Right hindlimb (tissue), 1 donor: Measurements from ENCODE around the gene KRTAP2-3.
"Not testable (repeated sequence)": the region's sequence is repeated elsewhere in the genome, so short reads cannot be mapped to it uniquely, and the experiment has no call there.

ENCODE experiments used
- DNase-seq: peaks from one replicate; pipeline ENCODE4 v3.0.0-alpha.2; 2018

Gene KRTAP2-3, protein sequence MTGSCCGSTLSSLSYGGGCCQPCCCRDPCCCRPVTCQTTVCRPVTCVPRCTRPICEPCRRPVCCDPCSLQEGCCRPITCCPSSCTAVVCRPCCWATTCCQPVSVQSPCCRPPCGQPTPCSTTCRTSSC

DNA sequence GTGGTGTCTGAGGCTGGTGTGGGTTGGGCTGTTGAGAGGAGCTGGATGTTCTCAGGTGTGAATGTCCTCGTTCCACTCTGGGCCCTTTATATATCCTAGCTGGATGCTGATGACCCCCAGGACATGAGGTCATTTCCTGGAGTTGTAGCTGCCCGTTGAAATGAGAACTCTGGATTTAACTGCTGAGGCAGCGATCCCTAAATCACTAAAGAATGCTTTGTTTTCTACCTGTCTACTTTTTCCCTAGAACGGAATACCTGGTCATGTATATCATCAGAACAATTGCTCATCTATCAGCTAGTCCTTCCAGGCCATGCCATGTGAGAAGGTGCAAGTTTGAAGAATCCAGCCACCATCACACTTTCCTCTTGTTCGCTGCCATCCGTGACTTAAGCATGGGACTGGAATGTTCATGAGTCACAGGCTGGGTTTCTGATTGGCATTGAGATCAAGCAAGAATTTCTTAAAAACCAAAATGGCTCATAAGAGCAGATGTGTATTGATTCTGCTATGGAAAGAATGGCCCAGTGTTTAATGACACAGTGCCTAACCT is at the start of gene KRTAP2-3:
KRTAP2-3 (minus strand) TSS at position 63 of the 553 bp plus-strand sequence. CDS start 64 bp downstream, outside the sequence.
- no peak for DNase-seq

DNA sequence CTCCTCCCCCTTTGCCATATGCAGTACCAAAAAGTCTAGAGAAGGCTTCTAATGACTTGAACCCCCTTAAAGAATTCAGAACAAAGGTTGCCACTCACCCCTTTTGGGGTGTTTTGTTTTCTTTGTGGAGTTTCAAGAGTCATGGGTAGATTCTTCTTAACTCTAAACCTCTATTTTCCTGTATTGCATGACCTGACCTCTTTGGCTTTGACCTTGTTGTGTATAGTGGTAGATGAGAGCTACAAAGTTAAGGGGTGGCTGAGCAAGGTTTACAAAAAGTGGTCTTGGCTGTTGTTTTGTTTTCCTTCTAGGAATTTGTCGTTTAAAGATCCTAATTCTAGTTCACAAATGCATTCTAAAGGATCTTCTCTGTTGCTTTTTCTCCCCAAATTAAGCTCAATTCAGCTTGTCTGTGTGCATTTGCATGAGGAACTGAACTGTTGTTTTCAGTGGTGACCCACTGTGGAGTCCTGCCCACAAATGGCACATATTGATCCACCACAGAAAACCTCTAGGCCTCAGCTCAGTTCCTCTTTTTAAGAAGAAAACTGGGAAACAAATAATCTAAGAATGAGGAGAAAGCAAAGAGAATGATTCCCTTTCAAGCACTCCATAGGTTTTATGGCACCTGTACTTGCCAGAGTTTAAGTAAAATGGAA is 48.9 kb upstream of the KRTAP2-3 start:
- DNase-seq: not testable (repeated sequence)

DNA sequence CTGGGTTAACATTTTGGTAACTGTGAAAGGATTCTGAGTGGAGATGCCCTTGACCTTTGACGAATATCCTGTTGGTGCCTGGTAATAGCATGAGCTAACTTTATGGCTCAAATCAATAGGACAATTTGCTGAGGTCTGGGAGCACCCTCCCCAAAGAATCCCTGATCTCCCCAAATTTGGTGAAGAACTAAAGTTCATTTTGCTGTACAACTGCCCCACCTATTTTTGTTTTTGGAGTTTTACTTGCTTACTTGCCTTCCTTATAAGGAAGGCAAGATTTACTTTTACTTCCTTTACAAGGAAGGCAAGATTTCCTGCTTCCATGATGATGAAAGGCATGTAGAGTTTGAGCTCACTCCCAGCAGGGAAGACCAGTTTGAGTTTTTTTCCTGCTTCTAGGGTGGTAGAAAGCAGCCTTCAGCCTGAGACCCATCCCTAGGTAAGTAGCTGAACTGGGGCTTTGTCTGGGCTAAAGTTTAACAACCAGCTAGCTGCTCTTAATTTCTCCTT is 48.1 kb upstream of the KRTAP2-3 start:
- DNase-seq: no peak

DNA sequence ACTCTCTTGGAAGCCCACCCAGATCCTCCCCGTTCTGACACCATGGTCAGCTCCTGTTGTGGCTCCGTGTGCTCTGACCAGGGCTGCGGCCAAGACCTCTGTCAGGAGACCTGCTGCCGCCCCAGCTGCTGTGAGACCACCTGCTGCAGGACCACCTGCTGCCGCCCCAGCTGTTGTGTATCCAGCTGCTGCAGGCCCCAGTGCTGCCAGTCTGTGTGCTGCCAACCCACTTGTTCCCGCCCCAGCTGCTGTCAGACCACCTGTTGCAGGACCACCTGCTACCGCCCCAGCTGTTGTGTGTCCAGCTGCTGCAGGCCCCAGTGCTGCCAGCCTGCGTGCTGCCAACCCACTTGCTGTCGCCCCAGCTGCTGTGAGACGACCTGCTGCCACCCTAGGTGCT is 45.4 kb upstream of the KRTAP2-3 start, which contains the start of gene KRTAP4-9:
KRTAP4-9 (plus strand) TSS at position 43 of the 400 bp plus-strand sequence; CDS start at position 43, 0 bp downstream.
- DNase-seq: not testable (repeated sequence)

DNA sequence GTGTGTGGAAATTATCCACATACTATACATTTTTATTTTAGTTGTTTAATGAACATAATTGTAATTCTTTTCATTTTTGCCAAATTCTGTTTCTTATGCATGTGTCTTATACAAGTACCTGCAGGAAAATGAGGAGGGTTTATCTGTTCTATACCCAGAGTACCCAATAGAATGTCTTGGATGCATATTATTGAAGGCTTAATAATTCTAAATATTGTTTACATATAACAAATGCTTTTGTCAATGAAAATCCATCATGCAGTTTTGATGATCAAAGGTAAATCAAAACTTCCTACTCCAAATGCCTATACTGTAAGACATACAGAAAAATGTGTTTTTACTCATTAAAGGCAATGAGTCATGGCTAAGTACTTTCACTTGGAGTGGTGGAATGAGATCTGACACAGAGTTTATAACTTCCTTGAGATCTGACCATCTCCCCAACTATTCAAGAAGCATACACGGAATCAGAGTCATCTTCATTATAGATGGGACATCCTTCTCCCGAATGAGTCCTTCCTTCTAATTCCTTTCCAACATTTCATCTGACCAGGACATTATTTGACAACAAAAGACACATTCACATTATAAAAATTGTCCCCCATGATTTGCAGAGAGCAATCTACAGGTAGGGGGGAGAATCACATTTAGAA is 44.6 kb upstream of the KRTAP2-3 start:
- not testable (repeated sequence) for DNase-seq

DNA sequence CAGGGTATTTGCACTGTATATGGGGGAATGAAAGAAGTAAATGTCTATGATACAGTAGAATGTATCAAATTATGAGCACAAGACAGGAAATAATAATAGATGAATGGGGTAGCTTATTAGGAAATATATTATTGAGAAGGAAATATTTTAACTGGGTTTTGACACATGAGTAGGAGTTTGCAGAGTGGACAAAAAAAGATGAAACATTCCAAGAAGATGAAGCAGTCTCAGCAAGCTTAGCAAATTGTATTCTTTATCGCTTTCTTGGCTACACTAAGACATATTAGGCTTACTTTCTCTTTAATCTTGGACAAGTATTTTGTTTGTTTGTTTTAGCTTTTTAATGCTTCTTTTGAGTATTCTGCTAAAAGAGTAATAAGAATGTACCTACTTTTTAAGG is 44.0 kb upstream of the KRTAP2-3 start:
- DNase-seq: no peak

DNA sequence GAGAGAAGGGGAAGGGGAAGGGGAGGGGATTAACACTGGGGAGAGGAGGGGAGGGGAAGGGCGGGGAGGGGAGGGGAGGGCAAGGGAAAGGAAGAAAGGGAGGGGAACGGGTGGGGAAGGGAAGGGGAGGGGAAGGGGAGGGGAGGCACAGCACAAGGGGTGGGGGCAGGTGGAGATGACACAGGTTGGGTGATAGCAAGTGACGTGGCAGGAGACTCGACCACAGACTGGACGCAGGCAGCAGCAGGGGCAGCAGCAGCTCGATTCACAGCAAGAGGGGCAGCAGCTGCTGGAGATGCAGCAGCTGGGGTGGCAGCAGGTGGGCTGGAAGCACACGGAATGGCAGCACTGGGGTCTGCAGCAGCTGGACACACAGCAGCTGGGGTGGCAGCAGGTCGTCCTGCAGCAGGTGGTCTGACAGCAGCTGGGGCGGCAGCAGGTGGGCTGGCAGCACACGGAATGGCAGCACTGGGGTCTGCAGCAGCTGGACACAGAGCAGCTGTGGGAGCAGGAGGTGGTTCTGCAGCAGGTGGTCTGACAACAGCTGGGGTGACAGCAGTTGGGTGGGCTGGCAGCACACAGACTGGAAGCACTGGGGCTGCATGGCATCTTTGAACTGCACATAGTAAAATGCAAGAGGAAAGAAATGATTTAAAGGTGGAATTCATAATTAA is 41.8 kb upstream of the KRTAP2-3 start, which contains the start of gene KRTAP4-16:
KRTAP4-16 (minus strand) TSS at position 624 of the 674 bp plus-strand sequence; CDS start at position 624, 0 bp downstream.
- no peak for DNase-seq

DNA sequence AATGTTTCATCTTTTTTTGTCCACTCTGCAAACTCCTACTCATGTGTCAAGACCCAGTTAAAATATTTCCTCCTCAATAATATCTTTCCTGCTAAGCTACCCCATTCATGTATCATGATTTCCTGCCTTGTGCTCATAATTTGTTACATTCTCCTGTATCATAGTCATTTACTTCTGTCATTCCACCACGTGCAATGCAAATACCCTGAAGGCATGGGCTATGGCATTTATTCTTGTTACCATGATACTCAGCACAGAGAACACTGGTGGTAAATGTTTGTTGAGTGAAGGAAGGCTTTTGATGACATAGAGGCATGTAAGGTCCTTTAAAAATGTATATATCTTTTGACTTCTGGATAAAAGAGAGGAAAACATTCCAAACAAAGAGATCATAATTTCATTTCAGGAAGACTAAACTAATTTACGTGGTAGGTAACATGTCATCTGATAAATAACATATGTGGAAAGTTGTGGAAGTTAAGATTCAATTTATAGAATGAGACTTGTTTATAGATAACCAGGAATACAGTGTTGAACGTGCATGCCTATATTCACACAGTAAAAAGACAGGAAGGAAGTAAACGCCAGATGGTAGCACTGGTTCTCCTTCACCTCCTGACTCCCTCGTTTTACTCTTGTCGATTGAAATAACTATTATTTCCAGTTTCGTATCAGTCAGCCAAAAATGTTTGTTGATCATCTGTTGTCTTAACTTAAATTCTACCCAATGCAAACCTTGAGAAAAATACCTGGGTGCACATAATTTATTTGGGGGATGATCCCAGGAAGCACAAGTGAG is 40.0 kb upstream of the KRTAP2-3 start:
- DNase-seq: not testable (repeated sequence)

DNA sequence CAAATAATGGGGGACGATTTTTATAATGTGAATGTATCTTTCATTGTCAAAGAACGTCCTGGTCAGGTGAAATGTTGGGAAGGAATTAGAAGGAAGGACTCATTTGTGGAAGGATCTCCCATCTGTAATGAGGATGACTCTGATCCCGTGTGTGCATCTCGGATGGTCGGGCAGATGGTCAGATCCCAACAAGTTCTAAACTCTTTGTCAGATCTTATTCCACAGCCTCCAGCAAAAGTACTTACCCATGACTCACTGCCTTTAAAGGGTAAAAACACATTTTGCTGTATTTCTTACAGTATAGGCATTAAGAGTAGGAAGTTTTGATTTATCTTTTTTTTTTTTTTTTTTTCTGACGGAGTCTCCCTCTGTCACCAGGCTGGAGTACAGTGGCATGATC is 38.6 kb upstream of the KRTAP2-3 start:
- DNase-seq: no peak

DNA sequence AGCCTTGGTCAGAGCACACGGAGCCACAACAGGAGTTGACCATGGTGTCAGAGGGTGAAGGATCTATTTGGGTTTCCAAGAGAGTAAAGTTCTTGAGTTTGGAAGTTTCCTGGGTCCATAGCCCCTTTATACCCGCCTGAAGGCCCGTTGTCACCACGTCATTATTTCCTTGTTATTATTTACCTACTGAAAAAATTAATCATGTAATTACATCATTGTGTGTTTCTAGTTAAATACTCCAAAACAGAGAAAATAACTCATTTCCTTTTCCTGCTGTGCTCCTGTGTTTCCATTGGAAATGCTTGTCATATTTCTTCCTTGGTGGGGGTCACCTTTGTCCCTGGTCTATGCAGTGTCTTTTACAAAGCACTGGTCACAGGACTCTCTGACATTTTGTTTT is 38.1 kb upstream of the KRTAP2-3 start, which contains the start of gene KRTAP4-8:
KRTAP4-8 (minus strand) TSS at position 101 of the 400 bp plus-strand sequence; CDS start at position 43, 58 bp downstream.
- DNase-seq: no peak

DNA sequence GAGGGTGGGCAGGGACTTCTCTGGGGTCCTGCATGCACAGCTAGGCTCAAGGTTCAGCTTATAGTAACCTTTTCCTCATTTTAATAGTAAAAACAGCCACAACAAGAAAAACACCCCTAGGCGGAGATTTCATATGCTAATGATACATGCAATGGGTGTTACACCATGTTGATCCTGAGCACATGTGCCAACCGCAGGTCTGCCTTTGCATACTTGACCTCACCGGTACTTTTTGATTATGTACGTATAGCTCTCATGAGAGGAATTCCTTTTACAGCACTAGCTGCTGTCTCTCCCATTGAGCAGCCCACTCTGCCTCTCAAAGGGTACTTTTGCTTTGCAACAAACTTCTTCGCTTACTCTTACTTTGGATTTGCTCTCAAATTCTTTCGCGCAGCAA is 36.1 kb upstream of the KRTAP2-3 start:
- no peak for DNase-seq

DNA sequence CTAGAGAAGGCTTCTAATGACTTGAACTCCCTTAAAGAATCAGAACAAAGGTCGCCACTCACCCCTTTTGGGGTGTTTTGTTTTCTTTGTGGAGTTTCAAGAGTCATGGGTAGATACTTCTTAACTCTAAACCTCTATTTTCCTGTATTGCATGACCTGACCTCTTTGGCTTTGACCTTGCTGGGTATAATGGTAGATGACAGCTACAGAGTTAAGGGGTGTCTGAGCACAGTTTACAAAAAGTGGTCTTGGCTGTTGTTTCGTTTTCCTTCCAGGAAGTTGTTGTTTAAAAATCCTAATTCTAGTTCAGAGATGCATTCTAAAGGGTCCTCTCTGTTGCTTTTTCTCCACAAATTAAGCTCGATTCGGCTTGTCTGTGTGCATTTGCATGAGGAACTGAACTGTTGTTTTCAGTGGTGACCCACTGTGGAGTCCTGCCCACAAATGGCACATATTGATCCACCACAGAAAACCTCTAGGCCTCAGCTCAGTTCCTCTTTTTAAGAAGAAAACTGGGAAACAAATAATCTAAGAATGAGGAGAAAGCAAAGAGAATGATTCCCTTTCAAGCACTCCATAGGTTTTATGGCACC is 28.9 kb upstream of the KRTAP2-3 start:
- not testable (repeated sequence) for DNase-seq

DNA sequence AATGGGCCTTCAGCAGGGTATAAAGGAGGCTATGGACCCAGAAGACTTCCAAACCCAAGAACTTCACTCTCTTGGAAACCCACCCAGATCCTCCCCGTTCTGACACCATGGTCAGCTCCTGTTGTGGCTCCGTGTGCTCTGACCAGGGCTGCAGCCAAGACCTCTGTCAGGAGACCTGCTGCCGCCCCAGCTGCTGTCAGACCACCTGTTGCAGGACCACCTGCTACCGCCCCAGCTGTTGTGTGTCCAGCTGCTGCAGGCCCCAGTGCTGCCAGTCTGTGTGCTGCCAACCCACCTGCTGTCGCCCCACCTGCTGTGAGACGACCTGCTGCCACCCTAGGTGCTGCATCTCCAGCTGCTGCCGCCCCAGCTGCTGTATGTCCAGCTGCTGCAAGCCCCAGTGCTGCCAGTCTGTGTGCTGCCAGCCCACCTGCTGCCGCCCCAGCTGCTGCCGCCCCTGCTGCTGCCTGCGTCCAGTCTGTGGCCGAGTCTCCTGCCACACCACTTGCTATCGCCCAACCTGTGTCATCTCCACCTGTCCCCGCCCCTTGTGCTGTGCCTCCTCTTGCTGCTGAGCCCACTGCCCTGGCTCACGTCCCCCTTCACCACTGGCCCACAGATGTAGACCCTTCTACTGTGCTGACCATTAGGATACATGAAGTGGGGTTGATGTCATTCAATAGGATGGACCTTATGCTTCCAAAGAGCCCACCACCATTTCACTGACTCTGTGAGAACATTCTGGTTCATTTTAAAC is 24.4 kb upstream of the KRTAP2-3 start, which contains the start of gene KRTAP4-7:
KRTAP4-7 (plus strand) TSS at position 51 of the 757 bp plus-strand sequence; CDS start at position 108, 57 bp downstream.
- DNase-seq: not testable (repeated sequence)

DNA sequence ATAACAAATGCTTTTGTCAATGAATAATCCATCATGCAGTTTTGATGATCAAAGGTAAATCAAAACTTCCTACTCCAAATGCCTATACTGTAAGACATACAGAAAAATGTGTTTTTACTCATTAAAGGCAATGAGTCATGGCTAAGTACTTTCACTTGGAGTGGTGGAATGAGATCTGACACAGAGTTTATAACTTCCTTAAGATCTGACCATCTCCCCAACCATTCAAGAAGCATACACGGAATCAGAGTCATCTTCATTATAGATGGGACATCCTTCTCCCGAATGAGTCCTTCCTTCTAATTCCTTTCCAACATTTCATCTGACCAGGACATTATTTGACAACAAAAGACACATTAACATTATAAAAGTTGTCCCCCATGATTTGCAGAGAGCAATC is 23.5 kb upstream of the KRTAP2-3 start:
- DNase-seq: not testable (repeated sequence)

DNA sequence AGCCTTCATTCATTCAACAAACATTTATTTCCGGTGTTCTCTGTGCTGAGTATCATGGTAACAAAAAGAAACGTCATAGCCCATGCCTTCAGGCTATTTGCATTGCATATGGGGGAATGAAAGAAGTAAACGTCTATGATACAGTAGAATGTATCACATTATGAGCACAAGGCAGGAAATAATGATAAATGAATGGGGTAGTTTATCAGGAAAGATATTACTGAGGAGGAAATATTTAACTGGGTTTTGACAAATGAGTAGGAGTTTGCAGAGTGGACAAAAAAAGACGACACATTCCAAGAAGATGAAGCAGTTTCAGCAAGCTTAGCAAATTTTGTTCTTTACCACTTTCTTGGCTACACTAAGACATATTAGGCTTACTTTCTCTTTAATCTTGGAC is 22.7 kb upstream of the KRTAP2-3 start:
- DNase-seq: no peak

DNA sequence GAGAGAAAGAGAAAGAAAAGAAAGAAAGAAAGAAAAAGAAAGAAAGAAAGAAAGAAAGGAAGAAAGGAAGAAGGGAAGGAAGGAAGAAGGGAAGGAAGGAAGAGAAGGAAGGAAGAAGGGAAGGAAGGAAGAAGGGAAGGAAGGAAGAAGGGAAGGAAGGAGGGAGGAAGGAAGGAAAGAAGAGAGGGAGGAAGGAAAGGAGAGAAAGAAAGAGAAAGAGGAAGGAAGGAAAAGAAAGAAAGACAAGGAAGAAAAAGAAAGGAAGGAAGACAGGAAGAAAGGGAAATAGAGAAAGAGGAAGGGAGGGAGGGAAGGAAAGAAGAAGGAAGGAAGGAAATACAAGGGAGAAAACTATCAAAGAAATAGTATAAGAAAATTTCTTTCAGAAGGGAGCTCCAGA is 16.9 kb upstream of the KRTAP2-3 start:
- DNase-seq: no peak

DNA sequence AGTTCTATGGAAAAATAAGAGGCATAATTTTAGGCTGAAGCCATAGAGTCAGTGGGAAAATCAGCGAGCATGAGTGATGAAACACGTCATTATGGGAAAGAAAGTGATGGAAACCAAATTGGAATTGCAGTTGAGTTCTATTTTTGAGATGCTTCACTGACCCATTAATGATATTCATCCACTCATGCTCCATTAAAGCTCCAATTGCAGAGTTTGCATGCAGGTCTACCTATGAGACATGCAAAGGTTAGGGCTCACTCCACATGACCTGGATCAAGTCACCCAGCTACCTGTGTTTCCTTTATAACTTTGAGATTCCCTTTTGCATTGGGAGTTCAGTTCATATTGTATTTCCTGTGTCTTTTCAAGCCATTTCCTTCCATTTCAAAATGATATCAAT is 13.8 kb upstream of the KRTAP2-3 start:
- DNase-seq: no peak

DNA sequence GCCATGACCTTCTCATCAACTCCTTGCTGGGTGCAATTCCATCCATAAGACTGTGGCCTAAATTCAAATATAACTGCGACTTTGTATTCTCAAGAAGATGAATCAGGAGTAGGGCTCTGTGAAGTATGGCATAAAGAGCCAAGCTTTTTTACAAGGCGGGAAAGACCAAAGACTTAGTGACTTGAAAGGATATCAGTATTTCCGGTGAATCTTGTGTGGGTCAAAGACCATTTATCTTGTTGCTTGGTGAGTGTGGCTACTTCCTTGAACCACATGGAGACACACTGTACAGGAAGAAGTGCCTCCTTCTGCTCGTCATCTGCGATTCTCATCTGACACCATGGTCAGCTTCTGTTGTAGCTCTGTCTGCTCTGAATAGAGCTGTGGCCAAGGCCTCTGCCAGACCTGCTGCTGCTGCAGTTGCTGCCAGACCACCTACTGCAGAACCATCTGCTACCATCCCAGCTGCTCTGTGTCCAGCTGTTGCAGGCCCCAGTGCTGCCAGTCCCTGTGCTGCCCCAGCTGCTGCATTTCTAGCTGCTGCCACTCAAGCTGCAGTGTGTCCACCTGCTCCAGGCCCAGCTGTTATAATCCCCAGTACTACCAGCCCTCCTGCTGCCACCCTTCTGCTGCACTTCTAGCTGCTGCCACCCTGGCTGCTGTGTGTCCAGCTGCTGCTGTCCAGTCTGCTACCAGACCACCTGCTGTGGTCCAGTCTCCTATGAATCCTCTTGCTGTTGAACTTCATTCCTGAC is 11.9 kb upstream of the KRTAP2-3 start:
- peak; percentile 38 for DNase-seq

DNA sequence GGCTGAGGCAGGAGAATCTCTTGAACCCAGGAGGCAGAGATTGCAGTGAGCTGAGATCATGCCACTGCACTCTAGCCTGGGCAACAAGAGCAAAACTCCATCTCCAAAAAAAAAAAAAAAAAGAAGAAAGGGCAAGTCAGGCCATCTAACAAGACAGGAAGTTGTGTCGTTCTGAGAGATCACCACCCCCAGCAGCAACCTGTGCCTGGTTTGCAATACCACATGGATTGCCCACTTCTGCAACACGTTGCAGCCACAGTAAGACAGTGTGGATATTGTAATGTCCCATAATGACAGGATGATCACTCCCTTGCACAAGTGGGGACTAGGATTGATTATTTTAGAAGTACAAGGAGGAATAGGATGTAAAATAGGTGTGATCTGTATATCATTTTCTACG is 9.1 kb upstream of the KRTAP2-3 start:
- DNase-seq: no peak

DNA sequence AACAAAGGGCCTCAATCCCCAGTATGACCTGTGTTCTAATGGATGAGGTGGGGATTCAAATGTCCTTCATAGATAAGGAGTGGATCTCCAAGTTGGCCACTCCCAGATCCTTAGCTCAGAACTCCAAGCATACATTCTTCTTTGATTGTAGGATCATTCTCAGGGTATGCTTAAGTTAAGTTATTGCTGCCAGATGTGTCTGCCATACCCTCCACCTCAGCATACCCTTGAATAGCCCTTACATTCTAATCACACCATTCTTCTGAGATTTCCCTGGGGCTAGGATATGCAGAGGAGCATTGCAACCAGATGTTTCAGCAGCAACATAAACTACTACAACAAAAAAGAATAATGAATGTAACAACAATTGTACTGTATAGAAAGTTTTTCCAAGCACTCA is 7.4 kb upstream of the KRTAP2-3 start:
- no peak for DNase-seq
